Transverse colon (tissue), 4 donors: ENCODE measurements around the gene GVQW3. TPM values are rescaled to one million over a fixed set of nuclear protein-coding genes. Genes with fewer than 3 reads are reported as not detected.
A peak's percentile ranks its signal among the peaks of the same experiment; 100 is the strongest.

Experiments
- DNase-seq: peaks from one replicate; pipeline ENCODE4 v3.0.0-alpha.2; 2019
- H3K27ac ChIP-seq, 4 donors: fragments of 200-600 bp; sonication (generic); 2 replicates each; pipeline ENCODE4 v1.5.1; 2016 to 2018; ENCODE audit warnings: inconsistent platforms in 4 of 4
- H3K27me3 ChIP-seq: fragments of 200-600 bp; sonication (generic); 2 replicates; pipeline ENCODE4 v1.5.1; 2017; ENCODE audit warnings: inconsistent platforms
- H3K36me3 ChIP-seq, 4 donors: fragments of 200-600 bp; sonication (generic); 2 replicates each; pipeline ENCODE4 v1.5.1; 2017 to 2019; ENCODE audit warnings: inconsistent platforms in 4 of 4
- H3K4me1 ChIP-seq, 4 donors: fragments of 200-600 bp; sonication (generic); 2 replicates each; pipeline ENCODE4 v1.5.1; 2017 to 2020; ENCODE audit warnings: inconsistent platforms in 4 of 4
- H3K4me3 ChIP-seq, 4 donors: fragments of 200-600 bp; sonication (generic); 1 replicate in 1 of 4; 2 replicates in 3 of 4; pipeline versions ENCODE4 v1.5.1 to v1.6.1; 2017 to 2019; ENCODE audit warnings: inconsistent platforms in 4 of 4
- H3K9me3 ChIP-seq, 2 donors: fragments of 200-600 bp; sonication (generic); 2 replicates each; pipeline ENCODE4 v1.5.1; 2017 to 2019; ENCODE audit warnings: inconsistent platforms in 2 of 2
- EP300 ChIP-seq: sonication (generic); formaldehyde crosslinking; IDR thresholded peaks from one replicate; pipeline ENCODE4 v1.6.1; 2017; ENCODE audit warnings: antibody characterized with exemption, low read depth
- POLR2A ChIP-seq: fragments of 450-650 bp; IDR thresholded peaks from one replicate; pipeline ENCODE4 v1.6.1; 2016; ENCODE audit warnings: antibody characterized with exemption, mild to moderate bottlenecking, moderate library complexity
- POLR2AphosphoS5 ChIP-seq, 3 donors: sonication (generic); formaldehyde crosslinking; IDR thresholded peaks; one replicate each; pipeline ENCODE4 v1.6.1; 2016; ENCODE audit warnings: antibody characterized with exemption in 3 of 3
- WGBS, 2 donors: methylation state at CpG; one replicate each; pipeline ENCODE4 v1.1.5; 2018; ENCODE audit warnings: low coverage in 1 of 2; 5-methylcytosine and 5-hydroxymethylcytosine counted together
- in situ Hi-C, 4 donors: fragments of 200-750 bp; cut with MboI; loops; one replicate each; pipeline versions ENCODE4 v1.15.0 to v1.15.1; 2017; ENCODE audit warnings: low sequenced_read_pairs in 3 of 4, low pct_ligation_motif_present in 1 of 4, low pct_unique_long_range_greater_than_20kb in 1 of 4
- intact Hi-C: fragments of 100-400 bp; cut with DNase I; formaldehyde crosslinking; loops from one replicate; pipeline ENCODE4 v1.15.1; 2023; ENCODE audit warnings: low total_unique reads
- total RNA-seq, 4 donors: library from RNA; depleted of rRNA; stranded (reverse); fragments of >200 nt; gene quantifications; one replicate each; pipeline ENCODE4 v1.1.0, GENCODE V29; 2016
- TF ChIP-seq, protein P1 (sequence below), 5 experiments: fragments of 200-600 bp in 3 of 5; fragments of 450-650 bp in 2 of 5; sonication (generic) in 3 of 5; IDR thresholded peaks; 1 replicate in 2 of 5; 2 replicates in 3 of 5; pipeline ENCODE4 v1.5.1; 2016 to 2017; ENCODE audit warnings: antibody characterized with exemption in 5 of 5, inconsistent platforms in 3 of 5, mild to moderate bottlenecking in 2 of 5, moderate library complexity in 1 of 5

The GVQW3 gene
- total RNA-seq, 4 donors from 2014 or later = 1.6 to 5.6 (median 4.3) TPM

DNA sequence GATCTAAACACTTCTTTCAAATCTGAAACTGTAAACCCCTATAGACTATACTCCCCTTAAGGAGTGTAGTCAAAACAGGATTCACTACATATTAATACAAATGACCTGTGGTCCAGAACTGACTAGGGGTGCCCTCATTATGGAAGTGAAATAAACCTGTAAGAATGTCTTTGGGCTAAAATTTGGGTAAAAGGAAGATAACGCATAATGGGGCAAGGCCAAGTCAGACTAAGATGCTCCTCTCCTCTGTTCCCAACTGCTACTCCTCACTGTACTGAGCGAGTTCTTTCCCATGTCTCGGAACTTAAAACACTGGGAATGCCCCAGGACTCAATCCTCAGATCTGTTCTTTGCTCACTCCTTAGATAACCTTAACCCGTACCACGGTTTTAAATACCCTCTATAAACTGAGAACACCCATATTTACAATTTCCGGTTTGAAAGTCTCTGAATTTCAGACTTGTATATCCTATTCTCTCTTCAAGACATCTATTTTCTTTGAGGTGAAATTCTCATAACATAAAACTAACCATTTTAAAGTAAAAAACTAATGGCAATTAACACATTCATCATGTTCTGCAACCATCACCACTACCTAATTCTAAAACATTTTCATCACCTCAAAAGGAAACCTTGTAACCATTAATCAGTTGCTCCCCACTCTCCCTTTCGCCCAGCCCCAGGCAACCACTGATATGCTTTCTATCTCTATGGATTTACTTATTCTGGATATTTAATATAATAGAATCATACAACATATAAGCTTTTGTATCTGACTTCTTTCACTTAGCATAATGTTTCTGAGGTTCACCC, 4.2 kb upstream of the GVQW3 start:
- TF ChIP-seq POLR2AphosphoS5 (IDR thresholded peaks at IDR 0.05) = no peak
- TF ChIP-seq POLR2A = no peak
- TF ChIP-seq, protein P1, sequence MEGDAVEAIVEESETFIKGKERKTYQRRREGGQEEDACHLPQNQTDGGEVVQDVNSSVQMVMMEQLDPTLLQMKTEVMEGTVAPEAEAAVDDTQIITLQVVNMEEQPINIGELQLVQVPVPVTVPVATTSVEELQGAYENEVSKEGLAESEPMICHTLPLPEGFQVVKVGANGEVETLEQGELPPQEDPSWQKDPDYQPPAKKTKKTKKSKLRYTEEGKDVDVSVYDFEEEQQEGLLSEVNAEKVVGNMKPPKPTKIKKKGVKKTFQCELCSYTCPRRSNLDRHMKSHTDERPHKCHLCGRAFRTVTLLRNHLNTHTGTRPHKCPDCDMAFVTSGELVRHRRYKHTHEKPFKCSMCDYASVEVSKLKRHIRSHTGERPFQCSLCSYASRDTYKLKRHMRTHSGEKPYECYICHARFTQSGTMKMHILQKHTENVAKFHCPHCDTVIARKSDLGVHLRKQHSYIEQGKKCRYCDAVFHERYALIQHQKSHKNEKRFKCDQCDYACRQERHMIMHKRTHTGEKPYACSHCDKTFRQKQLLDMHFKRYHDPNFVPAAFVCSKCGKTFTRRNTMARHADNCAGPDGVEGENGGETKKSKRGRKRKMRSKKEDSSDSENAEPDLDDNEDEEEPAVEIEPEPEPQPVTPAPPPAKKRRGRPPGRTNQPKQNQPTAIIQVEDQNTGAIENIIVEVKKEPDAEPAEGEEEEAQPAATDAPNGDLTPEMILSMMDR (IDR thresholded peaks at IDR 0.05) = no peak
- no peak for TF ChIP-seq EP300

DNA sequence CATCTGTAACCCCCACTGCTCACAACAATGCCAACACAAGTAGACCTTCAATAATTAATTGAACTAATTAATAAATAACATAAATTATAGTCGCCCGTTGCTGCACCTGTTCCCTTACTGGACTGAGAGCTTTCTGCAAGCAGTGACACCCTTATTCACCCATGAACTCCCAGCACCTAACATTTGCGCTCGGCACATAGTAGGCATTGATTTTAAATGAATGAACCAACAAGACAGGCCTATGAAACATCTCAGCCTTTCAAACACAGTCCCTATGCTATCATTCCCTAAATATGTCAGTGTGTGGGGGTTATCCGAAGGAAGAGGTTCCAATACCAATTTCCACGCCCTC, 1.3 kb upstream of the GVQW3 start:
- 22% methylated on average over 6 of the region's 6 CpGs; no CpG with 5 or more reads in 1 of the 2 donors for WGBS, 2 donors
- no peak for DNase-seq
- in situ Hi-C loops (no loop called here), intact Hi-C loops (no loop called here)
- Histone ChIP-seq H3K27ac (peak overlapping the region; percentile 91 to 94 (median 91)), H3K9me3 (no peaks in the 10 kb centered on the region), H3K4me3 (peak overlapping the region; percentile 92 to 96 (median 94)), H3K36me3 (no peaks in the 10 kb centered on the region), H3K4me1 (peaks cover 34 to 65% (median 41%) of the 10 kb centered on the region in 4 donors), H3K27me3 (no peaks in the 10 kb centered on the region)
- TF ChIP-seq POLR2A (no peak), POLR2AphosphoS5 (IDR thresholded peaks at IDR 0.05) (no peak), EP300 (no peak)
- TF ChIP-seq, protein P1 (IDR thresholded peaks at IDR 0.05) = no peak

More for the DNA sequence above, 4.2 kb upstream of the GVQW3 start:
- in situ Hi-C loops = no loop called here
- no peak for DNase-seq
- WGBS, 2 donors = 53 to 63% methylated on average over 4 to 7 of the region's 7 CpGs
- H3K27me3 ChIP-seq = no peaks in the 10 kb centered on the region
- H3K27ac ChIP-seq = peak overlapping the region; percentile 18 to 37 (median 31)
- intact Hi-C loops = no loop called here
- H3K4me3 ChIP-seq = no peak overlapping the region
- H3K4me1 ChIP-seq = peaks cover 25 to 59% (median 33%) of the 10 kb centered on the region in 4 donors
- H3K36me3 ChIP-seq = no peaks in the 10 kb centered on the region
- H3K9me3 ChIP-seq = no peaks in the 10 kb centered on the region

GRCh38 chr11:76380159-76380976, 755 bp upstream of the GVQW3 start:
- no peaks in the 10 kb centered on the region for H3K9me3 ChIP-seq
- DNase-seq = peak; percentile 23
- H3K36me3 ChIP-seq = no peaks in the 10 kb centered on the region
- H3K27ac ChIP-seq = peak overlapping the region; percentile 91 to 94 (median 91)
- in situ Hi-C loops = no loop called here
- H3K27me3 ChIP-seq = no peaks in the 10 kb centered on the region
- peak overlapping the region; percentile 92 to 96 (median 94) for H3K4me3 ChIP-seq
- intact Hi-C loops = no loop called here
- H3K4me1 ChIP-seq = peaks cover 34 to 62% (median 41%) of the 10 kb centered on the region in 4 donors
- 0% methylated on average over 4 to 42 of the region's 85 CpGs for WGBS, 2 donors
- TF ChIP-seq POLR2AphosphoS5 (IDR thresholded peaks at IDR 0.05) = no peak
- TF ChIP-seq POLR2A = no peak
- TF ChIP-seq EP300 = no peak
- TF ChIP-seq, protein P1 (IDR thresholded peaks at IDR 0.05) = no peak

GRCh38 chr11:76382209-76382608, 1.1 kb downstream of the GVQW3 start:
- in situ Hi-C loops (no loop called here), intact Hi-C loops (no loop called here)
- peaks cover 25 to 43% (median 33%) of the 10 kb centered on the region in 4 donors for H3K4me1 ChIP-seq
- H3K27ac ChIP-seq = no peak overlapping the region
- WGBS, 2 donors = 54 to 78% methylated on average over 4 to 6 of the region's 6 CpGs
- no peaks in the 10 kb centered on the region for H3K9me3 ChIP-seq
- H3K4me3 ChIP-seq = no peak overlapping the region
- no peaks in the 10 kb centered on the region for H3K27me3 ChIP-seq
- TF ChIP-seq, protein P1 (IDR thresholded peaks at IDR 0.05) = no peak
- TF ChIP-seq EP300 = no peak
- TF ChIP-seq POLR2A = no peak
- TF ChIP-seq POLR2AphosphoS5 (IDR thresholded peaks at IDR 0.05) = no peak
- DNase-seq = no peak
- H3K36me3 ChIP-seq = no peaks in the 10 kb centered on the region
